ENCODE measurements around the gene ACOX1.

Gene ACOX1

DNA sequence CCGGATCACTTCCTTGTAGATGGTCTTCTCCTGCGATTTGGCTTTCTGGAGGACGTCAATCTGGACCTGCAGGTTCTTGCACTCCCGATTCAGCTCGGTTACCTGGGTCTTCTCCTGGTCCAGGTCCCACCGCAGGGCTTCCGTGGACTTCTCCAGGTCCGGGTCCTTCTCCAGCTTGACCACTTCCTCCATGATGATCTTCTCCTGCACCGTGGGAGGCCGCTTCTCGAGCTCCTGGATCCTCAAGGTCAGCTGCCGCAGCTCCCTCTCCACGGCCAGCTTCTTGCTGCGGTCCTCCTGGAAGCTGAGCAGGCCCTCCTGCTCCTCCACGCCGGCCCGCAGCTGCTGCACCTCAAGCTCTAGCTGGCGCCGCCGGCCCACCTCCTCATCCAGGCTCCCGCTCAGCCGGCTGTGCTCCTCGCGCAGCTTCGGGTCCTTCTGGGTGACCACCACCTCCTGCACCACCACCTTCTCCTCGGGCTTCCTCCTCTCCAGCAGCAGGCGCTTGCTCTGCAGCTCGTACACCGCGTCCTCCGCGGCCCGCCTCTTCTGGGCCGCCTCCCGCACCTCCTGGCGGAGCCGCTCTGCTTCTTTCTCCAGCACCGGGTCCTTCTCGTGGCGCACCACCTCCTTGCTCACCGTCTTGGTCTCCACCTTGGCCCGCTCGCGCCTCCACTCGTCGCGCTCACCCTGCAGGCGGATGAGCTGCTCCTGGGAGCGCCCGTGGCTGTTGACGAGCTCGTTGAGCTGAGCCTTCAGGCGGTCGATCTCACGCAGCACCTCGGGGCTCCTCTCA is 29.9 kb upstream of the ACOX1 start:
- no peak for DNase-seq (ENCODE audit: low read depth, low spot score)

DNA sequence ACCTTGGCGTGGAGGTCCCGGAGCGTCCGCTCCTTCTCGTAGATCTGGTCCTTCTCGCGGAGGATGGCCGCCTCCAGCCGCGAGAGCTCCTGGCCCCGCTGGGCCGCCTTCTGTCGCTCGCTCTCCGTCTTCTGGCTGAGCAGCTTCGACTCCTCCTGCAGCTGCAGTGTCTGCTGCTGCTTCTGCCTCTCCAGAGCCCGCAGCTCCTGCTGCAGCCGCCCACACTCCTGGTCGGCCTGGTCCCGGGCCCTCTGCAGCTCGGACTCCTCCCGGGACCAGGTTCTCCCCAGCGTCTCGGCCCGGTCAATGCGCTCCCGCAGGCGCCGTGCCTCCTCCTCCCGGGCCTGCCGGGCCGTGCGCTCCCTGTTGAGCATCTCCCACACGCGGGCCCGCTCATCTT is 29.2 kb upstream of the ACOX1 start:
- DNase-seq (ENCODE audit: low read depth, low spot score), result no peak

GRCh38 chr17:76007850-76008165 is 28.8 kb upstream of the ACOX1 start:
- DNase-seq (ENCODE audit: low read depth, low spot score), result no peak

DNA sequence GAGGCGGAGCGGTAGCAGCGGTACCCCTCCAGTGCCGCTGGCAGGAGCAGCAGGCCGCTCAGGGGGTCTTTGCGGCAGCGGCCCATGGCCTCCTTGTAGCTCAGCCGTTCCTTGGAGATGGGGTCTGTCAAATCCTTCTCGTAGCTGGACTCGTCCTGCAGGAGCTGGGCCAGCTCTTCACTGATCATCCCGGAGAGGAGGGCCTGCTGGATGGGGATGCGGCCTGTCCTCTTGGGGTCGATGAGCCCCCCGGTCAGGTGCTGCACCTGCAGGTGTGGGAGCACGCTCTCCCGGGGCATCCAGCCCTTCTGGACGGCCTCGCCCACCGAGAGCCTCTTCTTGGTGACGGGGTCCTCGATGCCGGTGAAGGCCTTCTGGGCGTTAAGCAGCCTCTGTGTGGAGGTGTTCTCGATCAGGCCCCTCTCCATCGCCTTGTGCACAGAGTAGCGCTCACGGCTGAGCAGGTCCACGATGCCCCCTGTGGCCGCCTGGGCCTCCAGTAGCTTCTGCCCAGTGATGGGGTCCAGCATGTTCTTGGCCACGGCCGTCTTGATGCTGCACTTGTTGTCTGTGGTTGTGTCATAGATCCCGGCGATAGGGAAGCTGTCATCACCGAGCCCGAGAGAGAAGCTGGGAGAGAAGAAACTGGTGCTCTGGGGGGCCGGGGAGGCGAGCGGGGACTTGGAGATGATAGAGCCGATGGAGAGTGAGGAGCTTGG is 28.3 kb upstream of the ACOX1 start:
- DNase-seq (ENCODE audit: low read depth, low spot score), result no peak

- no peak for DNase-seq (ENCODE audit: low read depth, low spot score)
These were observed 26.5 kb upstream of the ACOX1 start for GRCh38 chr17:76005263-76006149.

GRCh38 chr17:76004750-76005262 is 25.8 kb upstream of the ACOX1 start:
- no peak for DNase-seq (ENCODE audit: low read depth, low spot score)

GRCh38 chr17:76003915-76004314 is 24.9 kb upstream of the ACOX1 start:
- no peak for DNase-seq (ENCODE audit: low read depth, low spot score)

DNA sequence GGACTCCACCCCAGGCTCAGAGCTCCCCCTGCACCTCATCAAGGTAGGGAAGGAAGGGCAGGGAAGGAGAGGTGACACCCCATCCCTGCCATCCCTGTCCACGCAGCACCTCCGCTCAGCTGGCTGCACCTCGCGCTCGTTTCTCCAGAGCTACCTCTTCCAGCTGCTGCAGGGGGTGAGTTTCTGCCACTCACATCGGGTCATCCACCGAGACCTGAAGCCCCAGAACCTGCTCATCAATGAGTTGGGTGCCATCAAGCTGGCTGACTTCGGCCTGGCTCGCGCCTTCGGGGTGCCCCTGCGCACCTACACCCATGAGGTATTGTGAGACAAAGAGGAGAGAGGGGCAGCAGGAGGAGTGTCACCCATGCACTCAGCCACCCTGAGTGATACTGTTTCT is 23.1 kb upstream of the ACOX1 start:
- no peak for DNase-seq (ENCODE audit: low read depth, low spot score)

DNA sequence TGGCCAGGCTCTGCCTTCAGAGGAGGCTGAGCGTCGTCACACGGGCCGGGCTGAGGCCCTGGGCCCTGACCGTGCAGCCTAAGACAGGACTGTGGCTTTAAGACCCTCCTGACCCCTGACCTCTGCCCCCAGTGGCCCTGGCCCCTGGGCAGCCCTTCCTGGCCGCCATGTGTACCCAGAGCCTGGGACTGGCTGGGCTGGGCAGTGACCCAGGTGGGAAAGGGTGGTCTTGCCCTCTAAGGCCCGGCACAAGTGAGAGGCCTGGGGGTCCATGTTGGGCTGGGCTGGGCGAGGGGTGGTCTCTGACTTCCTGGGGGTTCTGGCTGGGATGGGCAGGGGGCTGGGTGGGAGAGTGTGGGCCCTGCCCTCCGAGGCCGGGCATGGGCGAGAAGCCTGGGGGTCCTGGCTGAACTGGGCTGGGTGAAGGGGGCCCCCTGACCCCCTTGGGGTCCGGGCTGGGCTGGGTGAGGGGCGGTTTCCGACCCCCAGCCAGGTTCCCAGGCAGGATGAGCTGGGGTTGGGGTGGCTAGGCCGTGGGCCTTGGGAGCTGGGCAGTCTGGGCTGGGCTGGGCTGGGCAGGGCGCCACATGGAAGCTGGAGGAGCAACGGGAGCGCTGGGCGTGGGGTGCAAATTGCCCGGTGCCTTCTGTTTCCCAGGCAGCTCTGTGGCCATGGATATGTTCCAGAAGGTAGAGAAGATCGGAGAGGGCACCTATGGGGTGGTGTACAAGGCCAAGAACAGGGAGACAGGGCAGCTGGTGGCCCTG is 22.0 kb upstream of the ACOX1 start, which contains the start of gene CDK3:
CDK3 (plus strand) TSS at position 101 of the 767 bp plus-strand sequence; CDS start at position 672, 571 bp downstream.
- DNase-seq (ENCODE audit: low read depth, low spot score), result no peak

- DNase-seq (ENCODE audit: low read depth, low spot score), result peak; percentile 23
These were observed 21.2 kb upstream of the ACOX1 start for GRCh38 chr17:76000016-76000754.

DNA sequence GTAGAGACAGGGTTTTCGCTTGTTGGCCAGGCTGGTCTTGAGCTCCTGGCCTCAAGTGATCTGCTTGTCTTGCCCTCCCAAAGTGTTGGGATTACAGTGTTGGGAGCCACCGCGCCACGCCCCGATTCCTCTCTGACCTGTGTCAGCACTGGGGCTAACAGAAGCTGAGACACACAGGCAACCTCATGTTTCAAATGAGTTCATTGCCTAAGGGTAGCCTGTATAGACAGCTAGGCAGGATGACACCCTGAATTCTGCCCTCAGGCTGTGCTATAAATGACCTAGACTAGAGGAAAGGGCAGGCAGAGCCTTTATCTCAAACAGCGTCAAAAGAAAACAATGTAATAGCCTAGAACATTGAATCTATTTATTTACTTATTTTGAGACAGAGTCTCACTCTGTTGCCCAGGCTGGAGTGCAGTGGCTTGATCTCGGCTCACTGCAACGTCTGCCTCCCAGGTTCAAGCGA is 19.4 kb upstream of the ACOX1 start:
- DNase-seq (ENCODE audit: low read depth, low spot score), result no peak

- no peak for DNase-seq (ENCODE audit: low read depth, low spot score)
These were observed 18.0 kb upstream of the ACOX1 start for GRCh38 chr17:75996665-75997590.

- no peak for DNase-seq (ENCODE audit: low read depth, low spot score)
These were observed 16.5 kb upstream of the ACOX1 start for GRCh38 chr17:75995385-75995925.

DNA sequence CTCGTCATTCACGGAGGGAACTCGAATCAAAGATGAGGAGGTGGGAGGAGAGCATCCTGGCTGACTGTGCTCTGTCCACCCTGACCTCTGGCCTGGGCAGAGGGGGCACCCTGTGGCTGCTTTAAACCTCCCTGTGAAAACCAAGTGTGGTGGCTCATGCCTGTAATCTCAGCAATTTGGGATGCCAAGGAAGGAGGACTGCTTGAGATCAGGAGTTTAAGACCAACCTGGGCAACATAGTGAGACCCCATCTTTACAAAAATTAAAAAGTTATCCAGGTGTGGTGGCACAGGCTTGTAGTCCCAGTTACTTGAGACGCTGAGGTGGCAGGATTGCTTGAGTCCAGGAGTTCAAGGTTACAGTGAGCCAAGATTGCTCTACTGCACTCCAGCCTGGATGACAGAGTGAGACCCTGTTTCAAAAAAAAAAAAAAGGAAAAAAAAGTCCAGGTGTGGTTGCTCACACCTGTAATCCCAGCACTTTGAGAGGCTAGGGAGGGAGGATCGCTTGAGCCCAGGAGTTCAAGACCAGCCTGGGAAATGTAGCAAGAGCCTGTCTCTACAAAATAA is 15.9 kb upstream of the ACOX1 start:
- DNase-seq (ENCODE audit: low read depth, low spot score), result no peak

GRCh38 chr17:75991396-75991795 is 12.4 kb upstream of the ACOX1 start:
- DNase-seq (ENCODE audit: low read depth, low spot score), result no peak

DNA sequence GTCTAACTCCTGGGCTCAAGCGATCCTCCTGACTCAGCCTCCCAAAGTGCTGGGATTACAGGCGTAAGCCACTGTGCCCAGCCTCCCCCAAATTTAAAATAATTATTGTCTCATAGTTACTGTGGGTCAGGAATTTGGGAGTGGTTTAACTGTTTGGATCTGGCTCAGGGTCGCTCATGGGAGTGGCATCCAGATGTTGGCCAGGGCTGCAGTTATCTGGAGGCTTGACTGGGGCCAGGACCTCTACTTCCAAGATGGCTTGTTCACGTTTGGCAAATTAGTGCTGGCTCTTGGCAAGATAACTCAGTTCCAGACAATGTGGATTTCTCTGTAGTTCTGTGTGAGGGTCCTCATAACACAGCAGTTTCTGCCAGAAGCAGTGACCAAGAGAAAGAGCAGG is 8.1 kb upstream of the ACOX1 start:
- DNase-seq (ENCODE audit: low read depth, low spot score), result no peak

GRCh38 chr17:75985986-75986385 is 7.0 kb upstream of the ACOX1 start:
- no peak for DNase-seq (ENCODE audit: low read depth, low spot score)

DNA sequence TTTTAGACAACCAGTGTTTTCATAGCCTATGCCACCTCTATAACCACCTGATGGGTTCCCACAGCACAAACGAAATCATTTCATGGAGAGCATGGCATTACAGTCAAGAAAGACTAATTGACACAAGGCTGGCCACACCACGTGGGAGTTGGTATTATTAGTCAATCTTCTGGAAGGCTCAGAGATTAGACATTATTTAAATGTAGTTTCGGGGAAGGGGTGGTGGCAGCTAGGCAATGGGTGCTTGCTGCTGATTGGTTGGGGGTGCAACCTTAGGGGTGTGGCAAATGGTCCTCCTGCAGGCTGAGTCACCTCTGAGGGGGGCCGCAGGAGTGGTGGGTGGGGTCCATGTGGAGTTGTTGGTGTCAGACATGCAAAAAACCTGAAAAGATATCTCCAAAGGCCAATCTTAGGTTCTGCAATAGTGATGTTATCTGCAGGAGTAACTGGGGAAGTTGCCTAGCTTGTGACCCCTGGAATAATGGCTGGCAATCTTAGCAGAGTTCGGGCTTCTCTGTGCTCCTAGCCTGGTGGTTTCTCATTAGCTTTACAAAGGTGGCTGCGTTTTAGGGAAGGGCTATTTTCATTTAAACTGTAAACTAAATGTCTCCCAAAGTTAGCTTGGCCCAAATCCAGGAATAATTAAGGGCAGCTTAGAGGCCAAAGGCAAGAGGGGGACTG is 4.7 kb upstream of the ACOX1 start:
- no peak for DNase-seq (ENCODE audit: low read depth, low spot score)

All from iPS DF 19.7 (cell line).